ENCODE measurements around the gene DOK7.

DOK7 gene

DNA sequence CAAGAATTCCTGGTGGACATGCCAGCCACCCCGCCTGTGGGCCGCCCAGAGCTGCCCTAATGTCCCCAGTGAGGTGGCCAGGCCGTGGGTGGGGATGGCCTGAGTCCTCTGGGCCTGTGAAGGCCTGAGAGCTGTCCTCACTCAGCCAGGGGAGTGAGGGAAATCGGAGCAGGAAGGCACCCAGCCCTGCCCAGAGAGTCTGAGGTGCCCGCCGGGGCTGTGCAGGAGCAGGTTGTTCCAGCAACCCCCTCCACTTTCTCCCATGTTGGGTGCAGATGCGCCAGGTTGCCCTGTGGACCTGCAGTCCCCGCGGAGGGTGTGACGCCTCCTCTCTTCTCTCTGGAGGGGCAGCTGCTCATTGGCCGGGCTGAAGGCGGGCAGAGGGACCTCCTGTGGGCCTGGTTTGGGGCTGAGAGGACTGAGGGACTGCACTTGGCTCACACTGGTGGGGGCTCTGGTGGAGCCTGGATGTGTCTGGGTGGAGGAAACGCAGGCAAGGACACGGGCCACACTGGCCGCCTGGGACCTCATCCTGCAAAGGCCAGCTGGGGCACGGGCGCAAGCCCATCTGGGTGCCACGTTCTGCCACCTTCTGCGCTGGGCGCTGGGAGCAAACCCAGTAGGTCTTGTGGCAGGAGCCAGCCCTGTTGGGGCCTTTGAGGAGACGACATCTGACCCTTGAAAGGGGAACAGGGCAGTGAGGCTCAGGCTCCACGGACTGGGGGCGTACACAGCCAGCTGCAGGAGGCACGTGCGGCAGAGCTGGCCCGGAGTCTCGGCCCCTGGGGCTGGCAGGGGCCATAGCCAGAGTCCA lies 14.0 kb downstream of the DOK7 start:
- DNase-seq = no peak

DNA sequence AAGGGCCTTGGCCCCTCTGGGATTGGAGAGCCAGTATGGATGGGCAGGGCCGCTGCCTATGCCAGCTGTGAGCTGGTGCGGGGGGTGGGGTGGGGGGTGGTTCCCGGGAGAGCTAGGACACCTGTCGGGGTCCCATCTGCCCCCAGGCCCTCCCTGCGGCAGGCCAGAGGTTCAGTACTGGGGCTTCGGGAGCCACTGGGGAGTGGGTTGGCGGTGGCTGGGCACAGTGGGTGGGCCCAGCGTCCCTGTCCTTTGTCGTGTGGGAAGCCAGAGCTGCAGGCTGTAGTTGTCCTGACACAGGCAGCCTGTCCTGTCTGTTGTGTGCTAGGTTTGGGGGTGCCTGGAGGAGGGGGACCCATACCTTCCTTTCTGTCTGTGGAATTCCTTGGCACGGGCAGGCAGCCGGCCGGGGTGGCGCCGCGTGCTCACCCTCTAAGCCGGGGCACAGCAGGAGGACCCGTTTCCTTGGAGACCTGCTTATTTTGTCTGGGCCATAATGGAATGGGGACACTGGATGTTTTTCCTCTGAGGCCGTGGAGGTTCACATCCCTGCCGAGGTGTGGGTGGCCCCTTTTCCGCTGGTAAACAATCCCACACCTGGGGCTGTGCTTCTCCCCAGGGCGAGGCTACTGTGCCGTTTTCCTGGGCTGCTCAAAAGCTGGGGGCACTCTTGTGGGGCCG lies 14.8 kb downstream of the DOK7 start:
- DNase-seq = no peak

DNA sequence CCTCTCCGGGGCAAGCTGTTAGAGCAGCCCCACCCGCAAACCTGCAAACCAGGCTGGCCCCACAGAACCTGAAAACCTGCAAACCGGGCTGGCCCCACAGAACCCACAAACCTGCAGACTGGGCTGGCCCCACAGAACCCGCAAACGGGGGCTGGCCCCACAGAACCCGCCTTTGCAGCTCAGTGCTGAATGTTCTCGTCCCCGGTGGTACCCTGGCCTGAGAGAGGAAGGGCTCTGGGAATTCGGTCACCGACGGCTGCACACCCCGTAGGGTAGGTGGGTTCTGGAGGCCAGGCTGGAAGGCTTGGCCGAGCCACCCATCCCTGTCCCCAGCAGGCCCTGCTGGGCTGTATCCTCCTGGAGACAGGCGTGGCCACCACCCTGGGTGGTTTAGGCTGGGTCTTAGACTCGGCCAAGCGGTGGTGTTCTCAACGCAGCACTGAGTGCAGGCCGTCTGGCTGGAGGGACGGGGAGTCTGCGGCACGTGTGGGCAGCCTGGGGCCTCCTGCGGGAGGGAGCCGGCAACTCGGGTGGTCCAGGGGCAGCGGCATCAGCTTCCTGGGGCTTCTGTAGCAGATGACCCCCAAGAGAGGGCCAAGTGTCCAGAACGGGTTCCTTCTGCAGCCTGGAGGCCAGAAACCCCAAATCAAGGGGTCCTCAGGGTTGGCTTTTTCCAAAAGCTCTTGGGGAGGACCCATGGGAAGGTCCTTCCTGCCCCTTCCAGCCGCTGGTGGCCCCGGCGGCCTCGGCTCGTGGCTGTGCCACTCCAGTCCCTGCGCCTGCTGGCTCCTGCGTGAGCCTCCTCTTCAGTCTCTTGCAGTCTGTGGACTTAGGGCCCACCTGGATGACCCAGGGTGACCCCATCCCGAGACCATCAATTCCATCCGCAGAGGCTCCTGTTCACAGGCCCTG lies 15.6 kb downstream of the DOK7 start:
- no peak for DNase-seq

DNA sequence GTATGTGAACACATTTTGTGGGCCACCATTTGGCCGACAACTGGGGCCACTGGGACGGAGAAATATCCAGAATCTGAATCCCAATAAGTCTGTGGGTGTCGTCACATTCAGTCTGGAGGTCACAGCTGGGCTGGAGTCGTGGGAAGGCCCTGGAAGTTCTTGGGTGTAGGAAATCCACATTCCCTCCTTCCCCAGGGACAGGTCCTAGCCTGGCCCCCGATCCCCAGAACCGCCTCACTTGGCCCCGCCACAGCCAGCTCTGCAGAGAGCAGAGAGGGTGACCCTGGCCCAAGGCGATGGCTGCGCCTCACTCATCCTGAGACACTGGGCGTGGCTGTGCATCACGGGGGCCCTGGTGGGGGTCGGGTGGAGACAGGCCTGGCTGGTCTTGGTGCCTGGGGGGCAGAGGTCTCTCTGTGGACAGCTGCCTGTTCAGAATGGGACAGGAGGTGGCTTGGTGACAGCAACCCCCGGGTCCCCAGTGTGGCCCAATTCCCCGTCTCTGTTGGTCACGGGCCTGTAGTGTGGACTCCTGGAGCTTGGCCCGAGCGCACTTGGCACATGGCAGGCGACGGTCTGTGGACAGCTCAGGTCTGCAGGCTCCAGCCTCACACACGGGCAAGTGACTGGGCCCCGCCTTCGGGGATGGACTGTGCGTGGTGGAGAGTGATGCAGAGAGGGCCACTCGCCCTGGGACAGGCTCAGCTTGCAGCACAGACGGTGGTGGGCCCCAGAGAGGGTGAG lies 16.4 kb downstream of the DOK7 start:
- DNase-seq = no peak

DNA sequence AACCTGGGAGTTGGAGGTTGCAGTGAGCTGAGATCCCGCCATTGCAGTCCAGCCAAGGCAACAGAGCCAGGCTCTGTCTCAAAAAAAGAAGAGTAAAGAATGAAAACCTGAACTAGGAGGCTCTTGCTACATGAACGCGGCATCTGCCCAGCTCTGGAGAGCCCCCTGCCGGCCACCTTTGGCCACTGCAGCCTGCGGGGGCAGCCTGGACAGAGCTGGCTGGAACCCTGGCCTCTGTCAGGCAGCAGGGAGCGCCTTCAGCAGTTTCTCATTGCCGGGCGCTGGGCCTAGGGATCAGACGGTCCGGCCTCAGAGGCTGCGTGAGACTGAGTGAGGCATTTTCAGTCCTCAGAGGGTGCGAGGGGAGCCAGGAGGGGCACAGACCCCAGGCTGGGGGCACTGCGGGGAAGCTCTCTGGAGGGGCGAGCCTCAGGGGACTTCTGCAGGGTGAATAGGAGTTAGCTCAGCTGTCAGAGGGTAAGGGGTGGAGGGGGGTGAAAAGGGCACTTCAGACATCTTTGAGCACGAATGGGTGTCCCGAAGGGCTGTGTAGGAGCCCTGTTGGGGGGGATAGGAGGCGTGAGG lies 17.5 kb downstream of the DOK7 start:
- peak; percentile 56 for DNase-seq

DNA sequence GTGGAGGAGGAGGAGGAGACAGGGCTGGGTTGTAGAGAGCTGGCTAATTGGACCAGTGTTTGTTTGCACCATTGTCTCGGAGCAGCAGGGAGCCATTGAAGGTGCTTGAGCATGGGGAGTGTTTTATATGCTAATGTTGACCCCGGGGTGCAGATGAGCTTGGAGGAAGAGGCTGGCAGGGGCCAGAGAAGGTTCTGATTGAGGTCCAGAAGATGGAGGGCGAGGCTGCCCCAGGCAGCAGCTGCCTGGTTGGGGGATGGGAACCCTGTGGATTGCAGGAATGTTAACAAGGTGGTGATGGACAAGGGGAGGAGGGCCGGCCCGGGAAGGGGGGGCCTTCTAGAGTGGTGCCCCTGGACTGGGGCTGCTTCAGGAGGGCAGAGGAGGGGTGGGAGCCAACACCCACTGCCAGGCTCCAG lies 18.0 kb downstream of the DOK7 start:
- peak; percentile 33 for DNase-seq

DNA sequence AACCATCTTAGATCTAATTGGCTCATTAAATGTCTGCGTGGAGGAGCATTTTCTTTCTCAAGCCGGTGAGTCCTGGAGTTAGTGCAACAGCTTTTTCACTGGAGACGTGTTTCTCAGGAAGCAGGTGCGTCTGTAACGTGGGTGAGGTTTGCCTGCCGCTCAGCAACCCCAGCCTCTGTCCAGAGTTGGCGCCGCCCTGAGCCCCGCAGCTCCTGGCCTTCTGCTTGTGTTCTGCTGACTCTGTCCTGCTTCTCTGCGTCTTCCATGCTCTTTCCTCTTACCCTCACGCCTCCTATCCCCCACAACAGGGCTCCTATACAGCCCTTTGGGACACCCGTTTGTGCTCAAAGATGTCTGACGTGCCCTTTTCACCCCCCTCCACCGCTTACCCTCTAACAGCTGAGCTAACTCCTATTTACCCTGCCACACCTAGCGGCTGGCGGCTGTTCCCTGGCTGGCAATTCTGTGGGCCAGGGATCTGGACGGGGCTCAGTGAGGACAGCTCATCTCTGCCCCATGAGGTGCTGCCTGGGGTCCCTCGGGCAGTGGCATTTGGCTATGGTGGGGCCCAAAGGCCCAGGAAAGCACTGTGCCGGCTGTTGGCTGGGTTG lies 18.8 kb downstream of the DOK7 start:
- peak; percentile 30 for DNase-seq

DNA sequence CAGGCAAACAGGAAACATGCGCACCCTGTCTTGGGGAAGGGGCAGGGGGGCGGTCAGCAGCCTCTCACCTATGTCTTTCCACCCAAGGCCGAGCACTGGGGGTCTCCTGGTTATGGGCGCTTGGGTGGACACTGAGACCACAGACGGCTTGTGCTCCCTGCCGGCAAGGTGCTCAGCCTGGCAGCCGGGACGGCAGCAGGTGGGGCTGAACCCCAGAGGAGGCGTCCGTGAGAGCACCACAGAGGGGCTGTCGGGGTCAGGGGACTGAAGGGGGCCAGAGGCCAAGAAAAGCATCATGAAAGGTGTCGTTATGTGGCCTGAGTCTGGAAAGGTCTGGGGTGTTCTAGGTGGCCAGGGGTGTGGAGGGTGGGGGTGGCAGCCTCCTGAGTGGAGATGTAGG lies 19.6 kb downstream of the DOK7 start:
- DNase-seq = no peak

DNA sequence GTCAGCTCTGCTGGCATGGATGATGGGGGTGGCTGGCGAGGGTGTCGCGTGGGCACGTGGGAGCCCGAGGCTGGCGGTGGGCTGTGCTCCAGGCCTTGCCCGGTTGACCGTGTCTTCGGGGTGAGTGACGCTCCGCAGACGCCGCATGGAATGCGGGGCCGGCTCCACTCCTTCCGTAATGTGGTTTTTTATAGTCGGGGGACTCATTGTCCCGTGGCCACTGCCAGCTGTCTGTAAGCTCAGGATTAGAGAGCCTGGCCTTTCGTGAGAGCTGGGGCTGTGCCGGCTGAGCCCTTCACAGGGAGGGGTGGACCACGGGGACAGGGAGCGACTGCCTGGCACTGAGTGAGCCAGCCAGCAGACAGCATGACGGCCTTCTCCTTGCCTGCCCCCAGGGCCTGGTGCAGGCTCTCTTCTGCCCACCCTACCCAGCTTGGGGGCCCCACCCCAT lies 20.4 kb downstream of the DOK7 start:
- no peak for DNase-seq

DNA sequence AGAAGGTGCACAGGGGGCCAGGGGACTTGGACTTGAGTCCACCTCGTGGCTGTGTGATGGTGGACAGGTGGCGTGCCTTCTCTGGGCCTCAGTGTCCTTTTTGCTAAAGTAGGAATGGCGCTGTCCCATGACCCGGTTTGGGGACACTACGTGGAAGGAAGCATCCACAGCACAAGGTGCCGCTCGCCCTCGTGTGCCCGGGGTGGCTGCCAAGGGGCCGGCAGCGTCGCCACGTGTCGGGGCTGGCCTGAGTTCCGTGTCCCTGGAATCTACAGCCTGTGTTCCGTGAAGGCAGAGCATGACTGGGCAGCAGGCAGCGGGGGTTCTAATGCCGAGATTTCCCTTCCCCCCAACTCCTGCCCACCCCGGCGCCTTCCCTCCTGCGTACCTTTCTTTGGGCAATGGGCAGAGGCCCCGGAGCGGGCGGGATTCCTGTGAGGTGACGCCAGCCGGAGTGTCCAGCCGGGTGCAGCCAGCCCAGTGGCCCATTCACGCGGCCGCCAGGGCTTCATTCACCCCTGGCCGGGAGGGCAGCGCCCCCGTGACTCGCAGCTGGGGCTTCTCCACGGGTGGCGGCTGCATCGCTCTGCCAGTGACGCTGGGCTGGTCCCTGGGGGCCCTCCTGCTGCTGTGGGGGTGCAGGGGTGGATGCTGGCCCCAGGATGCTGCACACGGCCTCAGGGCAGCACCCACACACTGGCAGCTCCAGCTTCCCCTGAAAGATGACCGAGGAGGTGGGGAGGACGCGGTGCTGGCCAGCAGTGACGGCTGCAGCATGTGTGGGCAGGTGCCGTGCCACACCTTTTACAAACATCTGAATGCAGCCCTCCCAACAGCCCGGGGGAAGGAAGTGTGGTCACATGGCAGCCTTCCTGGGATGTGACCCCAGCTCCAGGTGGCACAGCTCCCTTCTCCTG lies 21.2 kb downstream of the DOK7 start:
- DNase-seq = peak; percentile 6

DNA sequence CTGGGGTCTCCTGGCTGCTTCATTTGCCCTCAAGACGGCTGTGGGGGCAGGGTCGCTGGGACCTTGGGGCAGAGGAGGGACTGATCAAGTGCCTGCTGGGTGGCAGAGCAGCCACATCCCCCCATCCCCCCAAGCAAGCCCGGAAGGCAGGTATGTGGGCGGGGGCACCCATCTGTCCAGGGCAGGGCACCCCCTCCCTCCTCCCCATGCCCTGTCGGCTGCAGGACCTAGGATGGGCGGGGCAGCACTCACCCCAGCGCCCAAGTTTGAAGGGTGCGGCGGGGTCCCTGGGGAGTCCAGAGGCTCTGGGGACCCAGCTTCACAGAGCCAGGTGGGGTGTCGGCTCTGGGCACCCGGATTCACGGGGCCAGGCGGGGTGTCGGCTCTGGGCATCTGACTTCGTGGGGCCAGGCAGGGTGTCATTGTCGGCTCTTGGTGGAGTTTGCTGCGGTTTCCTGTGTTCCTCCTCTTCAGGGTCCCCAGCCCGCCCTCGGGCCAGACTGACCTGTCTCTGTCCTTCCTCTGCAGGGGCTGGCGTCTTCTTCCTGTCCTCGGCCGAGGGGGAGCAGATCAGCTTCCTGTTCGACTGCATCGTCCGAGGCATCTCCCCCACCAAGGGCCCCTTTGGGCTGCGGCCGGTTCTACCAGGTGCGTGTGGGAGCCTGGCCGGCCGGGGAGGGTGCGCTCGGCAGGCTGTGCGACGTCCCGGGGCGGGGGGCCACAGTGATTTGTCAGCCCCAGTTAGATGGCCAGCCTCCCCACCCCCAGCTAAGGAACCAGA lies 22.1 kb downstream of the DOK7 start:
- DNase-seq = no peak

DNA sequence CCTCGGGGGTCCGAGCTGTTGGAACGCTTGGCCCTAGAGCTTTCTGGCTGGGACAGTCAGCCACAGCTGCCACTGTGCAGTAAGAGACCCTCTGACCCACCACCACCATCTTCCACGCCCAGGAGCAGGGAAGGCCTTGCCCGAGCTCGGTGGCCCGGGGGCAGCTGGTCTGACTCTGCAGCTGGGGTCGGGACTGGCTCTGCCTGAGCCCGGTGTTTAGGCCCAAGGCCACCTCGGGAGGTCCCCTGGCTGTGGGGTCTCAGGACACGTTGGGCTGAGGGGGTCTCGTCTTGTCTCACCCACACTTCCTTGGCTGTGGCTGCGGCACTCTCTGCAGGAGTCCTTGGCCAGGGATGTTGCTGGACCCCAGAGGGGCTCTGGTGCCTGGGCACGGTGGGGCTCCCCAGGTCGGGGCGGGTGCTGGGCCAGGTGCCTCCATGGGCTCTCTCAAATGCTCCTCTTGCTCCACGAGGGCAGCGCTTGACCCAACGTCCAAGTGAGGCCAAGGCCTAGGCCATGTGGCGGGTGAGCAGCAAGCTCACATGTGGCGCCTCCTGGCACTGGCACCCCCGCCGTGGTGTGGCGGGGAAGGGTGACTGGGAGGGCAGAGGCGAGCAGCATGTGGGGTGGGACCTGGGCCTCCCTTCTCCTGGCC lies 22.9 kb downstream of the DOK7 start:
- no peak for DNase-seq

DNA sequence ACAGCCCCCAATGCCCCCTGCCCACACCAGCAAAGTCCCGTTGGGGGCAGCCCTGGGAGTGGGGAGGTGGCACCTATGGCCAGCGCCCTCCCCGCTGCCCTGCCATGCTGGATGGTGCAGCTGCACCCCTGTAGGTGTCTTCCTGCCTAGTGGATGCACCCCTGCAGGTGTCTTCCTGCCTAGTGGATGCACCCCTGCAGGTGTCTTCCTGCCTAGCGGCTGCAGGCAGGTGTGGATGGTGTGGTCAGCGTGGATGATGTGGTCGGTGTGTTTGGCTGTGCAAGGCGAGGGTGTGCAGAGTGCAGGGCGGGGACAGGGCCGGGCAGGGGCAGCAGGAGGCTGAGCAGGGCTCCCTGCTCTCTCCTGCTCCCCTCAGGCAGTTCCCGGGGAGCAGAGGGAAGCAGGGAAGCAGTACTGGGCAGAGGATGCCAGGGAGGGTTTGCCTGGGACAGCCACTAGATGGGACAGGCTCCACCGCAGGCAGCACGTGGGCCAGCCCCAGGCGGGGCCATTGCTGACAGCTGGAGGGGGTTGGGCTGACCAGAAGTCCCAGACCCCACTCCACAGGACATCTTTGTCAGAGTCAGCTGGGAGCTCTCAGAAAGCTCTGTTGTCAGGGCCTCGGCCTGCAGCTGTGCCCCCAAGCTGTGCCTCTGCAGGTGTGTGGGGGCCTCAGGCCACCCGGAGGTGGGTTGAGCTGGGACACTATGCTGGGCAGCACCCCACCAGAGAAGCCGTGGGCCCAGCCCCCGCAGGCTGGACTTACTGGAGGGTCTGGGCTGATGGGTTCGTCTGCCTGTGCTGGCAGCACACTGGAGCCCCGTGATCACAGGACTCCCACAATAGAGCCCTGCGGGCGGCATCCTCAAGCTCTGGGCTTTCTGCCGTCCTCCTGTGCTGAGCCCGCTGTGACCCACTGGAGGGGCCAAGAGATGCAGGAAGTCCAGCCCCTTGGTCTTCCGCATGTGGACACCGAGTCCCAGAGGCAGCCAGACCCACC lies 23.7 kb downstream of the DOK7 start:
- no peak for DNase-seq

DNA sequence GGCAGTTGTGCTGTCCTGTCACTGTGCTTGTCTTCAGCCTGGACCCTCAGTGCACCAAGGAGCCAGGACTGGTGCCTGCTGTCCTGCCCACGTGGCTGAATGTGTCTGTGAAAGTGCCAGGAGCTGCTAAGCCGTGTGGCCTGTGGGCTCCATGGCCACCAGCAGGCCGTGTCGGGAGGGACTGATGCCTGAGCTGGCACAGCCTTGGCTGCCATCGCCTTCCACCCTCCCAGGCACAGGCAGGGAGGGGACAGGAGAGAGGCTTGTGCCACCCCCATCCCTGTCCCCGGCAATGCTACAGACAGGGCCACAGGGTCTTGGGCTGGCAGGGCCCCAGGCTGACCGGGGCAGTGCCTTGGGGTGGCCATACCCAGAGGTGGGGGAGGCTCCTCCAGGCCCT lies 24.8 kb downstream of the DOK7 start:
- no peak for DNase-seq

DNA sequence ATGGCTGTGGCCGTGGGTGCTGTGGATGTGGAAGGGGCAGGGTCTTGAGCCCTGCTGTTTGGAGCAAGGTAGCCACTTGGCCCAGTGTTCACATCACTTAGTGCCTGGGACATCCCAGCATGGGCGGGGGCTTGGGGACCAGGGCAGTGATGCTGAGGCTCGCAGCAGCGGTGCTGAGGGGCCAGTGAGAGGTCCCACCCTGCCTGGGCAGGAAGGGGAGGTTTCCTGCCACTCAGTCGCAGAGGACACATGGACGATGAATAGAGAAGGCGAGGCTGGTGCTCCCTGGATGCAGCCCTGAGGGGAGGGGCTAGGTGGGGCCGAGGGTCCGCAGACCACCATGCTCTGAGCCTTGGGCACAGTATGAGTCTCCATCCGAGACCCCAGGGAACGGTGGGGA lies 25.7 kb downstream of the DOK7 start:
- no peak for DNase-seq

DNA sequence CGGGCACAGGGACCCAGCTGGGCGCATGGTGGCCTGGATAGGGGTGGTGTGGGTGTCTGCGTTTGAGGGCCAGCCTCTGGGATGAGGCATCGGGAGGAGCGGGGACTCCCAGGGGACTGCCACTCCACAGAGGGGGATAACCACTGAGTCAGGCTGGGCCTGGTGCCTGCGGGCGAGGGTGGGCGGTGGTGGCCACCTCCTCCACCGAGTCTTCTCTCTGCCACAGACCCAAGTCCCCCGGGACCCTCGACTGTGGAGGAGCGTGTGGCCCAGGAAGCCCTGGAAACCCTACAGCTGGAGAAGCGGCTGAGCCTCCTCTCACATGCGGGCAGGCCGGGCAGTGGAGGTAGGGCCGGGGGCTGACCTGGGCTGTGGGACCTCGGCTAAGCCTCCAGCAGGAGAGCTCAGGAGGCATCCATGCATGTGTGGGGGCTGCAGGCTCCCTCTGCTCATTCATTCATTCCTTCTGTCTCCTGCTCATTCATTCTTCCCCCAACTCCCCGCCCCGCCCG lies 26.4 kb downstream of the DOK7 start:
- DNase-seq = no peak

DNA sequence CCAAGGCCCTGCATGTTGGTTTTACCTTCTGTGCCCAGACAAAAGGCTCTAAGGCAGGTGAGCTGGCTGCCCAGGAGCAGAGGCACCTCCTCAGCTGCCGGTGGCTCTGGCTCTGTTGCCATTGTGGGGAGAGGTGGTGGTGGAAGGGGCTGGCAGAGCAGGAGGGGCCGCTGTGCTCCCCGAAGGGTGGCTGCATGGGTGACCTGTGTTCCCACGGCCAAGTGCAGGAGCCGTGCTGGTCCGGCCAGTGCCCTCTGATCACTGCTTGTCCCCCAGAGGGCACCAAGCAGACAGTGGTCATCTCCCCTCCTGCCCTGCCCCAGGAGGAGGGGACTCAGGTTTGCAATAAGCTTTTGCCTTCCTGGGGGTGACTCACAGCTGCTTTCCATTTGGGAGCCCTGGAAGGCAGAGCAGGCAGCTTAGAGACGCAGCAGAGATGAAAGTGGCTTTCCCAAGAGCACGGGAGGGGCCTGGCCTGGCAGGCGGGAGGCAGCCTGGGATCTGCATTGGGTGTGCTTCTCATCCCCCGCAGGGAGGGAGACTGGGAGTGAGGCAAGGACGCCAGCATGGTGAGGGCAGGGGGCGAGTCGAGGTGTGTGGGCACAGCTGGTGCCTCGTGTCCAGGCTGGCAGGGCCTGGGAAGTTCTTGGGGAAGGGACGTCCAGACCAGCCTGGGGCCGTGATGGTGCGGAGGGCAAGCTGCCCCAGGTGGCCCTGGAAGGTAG lies 28.7 kb downstream of the DOK7 start:
- no peak for DNase-seq

Measured in NCI-H510A treated with DMSO at 0.1 percent for 48 hours (cell line).